Hepatocyte (in vitro differentiated cells): ENCODE measurements around the gene PPP3CA. TPM values are rescaled to one million over a fixed set of nuclear protein-coding genes. Genes with fewer than 3 reads are reported as not detected.

Source experiments
- DNase-seq: peaks from one replicate; pipeline ENCODE4 v3.0.0-alpha.2; 2016; ENCODE audit warnings: low spot score
- H2AFZ ChIP-seq: fragments of 200-600 bp; sonication (generic); 2 replicates; pipeline ENCODE4 v1.6.0; 2016; ENCODE audit warnings: antibody characterized with exemption, mild to moderate bottlenecking
- H3K27ac ChIP-seq: fragments of 200-600 bp; sonication (generic); 2 replicates; pipeline ENCODE4 v1.5.1; 2016; ENCODE audit warnings: mild to moderate bottlenecking
- H3K27me3 ChIP-seq: fragments of 200-600 bp; sonication (generic); 2 replicates; pipeline ENCODE4 v1.6.1; 2016
- H3K36me3 ChIP-seq: fragments of 200-600 bp; sonication (generic); replicated peaks from 2 replicates; pipeline ENCODE4 v1.5.1; 2016; ENCODE audit warnings: low read depth; ENCODE audit not compliant: insufficient read depth
- H3K4me1 ChIP-seq: fragments of 200-600 bp; sonication (generic); 2 replicates; pipeline ENCODE4 v1.5.1; 2016; ENCODE audit warnings: mild to moderate bottlenecking, moderate library complexity; ENCODE audit not compliant: insufficient read depth
- H3K4me2 ChIP-seq: fragments of 200-600 bp; sonication (generic); 2 replicates; pipeline ENCODE4 v1.6.0; 2016
- H3K4me3 ChIP-seq: fragments of 200-600 bp; sonication (generic); 2 replicates; pipeline ENCODE4 v1.5.1; 2016; ENCODE audit warnings: mild to moderate bottlenecking
- H3K79me2 ChIP-seq: fragments of 200-600 bp; sonication (generic); 2 replicates; pipeline ENCODE4 v1.6.0; 2017; ENCODE audit warnings: mild to moderate bottlenecking
- H3K9me2 ChIP-seq: fragments of 200-600 bp; sonication (generic); replicated peaks from 2 replicates; pipeline ENCODE4 v1.6.0; 2017; ENCODE audit warnings: mild to moderate bottlenecking; ENCODE audit not compliant: insufficient read depth
- H3K9me3 ChIP-seq: fragments of 200-600 bp; sonication (generic); 2 replicates; pipeline ENCODE4 v1.5.1; 2016; ENCODE audit warnings: low read depth, mild to moderate bottlenecking
- H4K20me1 ChIP-seq: fragments of 200-600 bp; sonication (generic); 2 replicates; pipeline ENCODE4 v1.6.0; 2016; ENCODE audit warnings: mild to moderate bottlenecking; ENCODE audit not compliant: insufficient read depth, poor library complexity, severe bottlenecking
- CTCF ChIP-seq: fragments of 200-600 bp; sonication (generic); IDR thresholded peaks from 2 replicates; pipeline ENCODE4 v1.5.1; 2016; ENCODE audit warnings: antibody characterized with exemption, mild to moderate bottlenecking; ENCODE audit not compliant: poor library complexity
- EZH2 ChIP-seq: fragments of 200-600 bp; sonication (generic); IDR thresholded peaks from 2 replicates; pipeline ENCODE4 v1.6.1; 2016; ENCODE audit warnings: antibody characterized with exemption, mild to moderate bottlenecking, borderline replicate concordance
- EZH2phosphoT487 ChIP-seq: fragments of 200-600 bp; sonication (generic); IDR thresholded peaks from one replicate; pipeline ENCODE4 v1.6.1; 2018; ENCODE audit warnings: antibody characterized with exemption, mild to moderate bottlenecking, low read depth, moderate library complexity; ENCODE audit not compliant: unreplicated experiment, severe bottlenecking
- WGBS: methylation state at CpG from one replicate; pipeline ENCODE4 v1.1.6; 2016; ENCODE audit warnings: low lambda C conversion rate; ENCODE audit errors: missing lambda C conversion rate; 5-methylcytosine and 5-hydroxymethylcytosine counted together
- polyA plus RNA-seq: library from polyadenylated mRNA; unstranded; fragments of >200 nt; fragmentation: Nextera tagmentation; extraction: Ambion mirVana; gene quantifications from 2 replicates; pipeline ENCODE4 v1.2.1, GENCODE V29; 2016
- total RNA-seq: library from RNA; depleted of rRNA; stranded (reverse); fragments of >200 nt; gene quantifications from 2 replicates; pipeline ENCODE4 v1.2.3, GENCODE V29; 2014

PPP3CA gene
- total and polyA plus RNA-seq, 2 experiments from 2014 or later = 12.9 to 49.5 TPM

- Histone ChIP-seq H3K27ac (no peak overlapping the region), H3K27me3 (no peaks in the 10 kb centered on the region), H3K4me2 (no peak overlapping the region), H2AFZ (no peak overlapping the region), H3K36me3 (no peaks in the 10 kb centered on the region), H4K20me1 (peaks cover 24% of the 10 kb centered on the region), H3K9me2 (no peaks in the 10 kb centered on the region), H3K79me2 (peaks cover 82% of the 10 kb centered on the region), H3K9me3 (no peaks in the 10 kb centered on the region), H3K4me1 (no peaks in the 10 kb centered on the region), H3K4me3 (no peak overlapping the region)
- TF ChIP-seq EZH2phosphoT487 = no peak
- no peak for TF ChIP-seq EZH2
- TF ChIP-seq CTCF = no peak
- 98% methylated on average over 3 of the region's 3 CpGs for WGBS
- DNase-seq = no peak
Measured at GRCh38 chr4:101290654-101291053, 56.7 kb downstream of the PPP3CA start.

- Histone ChIP-seq H3K27ac (no peak overlapping the region), H4K20me1 (peaks cover 26% of the 10 kb centered on the region), H2AFZ (no peak overlapping the region), H3K4me3 (no peak overlapping the region), H3K79me2 (peaks cover 87% of the 10 kb centered on the region), H3K36me3 (no peaks in the 10 kb centered on the region), H3K9me2 (no peaks in the 10 kb centered on the region), H3K9me3 (no peaks in the 10 kb centered on the region), H3K4me1 (no peaks in the 10 kb centered on the region), H3K27me3 (no peaks in the 10 kb centered on the region), H3K4me2 (no peak overlapping the region)
- TF ChIP-seq EZH2phosphoT487 (no peak), EZH2 (no peak), CTCF (no peak)
- DNase-seq = no peak
- 97% methylated on average over 2 of the region's 2 CpGs for WGBS
Measured at GRCh38 chr4:101289306-101289705, 58.0 kb downstream of the PPP3CA start.

GRCh38 chr4:101288365-101289145, 58.8 kb downstream of the PPP3CA start:
- H3K27ac ChIP-seq = no peak overlapping the region
- no peak overlapping the region for H3K4me3 ChIP-seq
- no peaks in the 10 kb centered on the region for H3K9me3 ChIP-seq
- 63% methylated on average over 3 of the region's 6 CpGs for WGBS
- peaks cover 22% of the 10 kb centered on the region for H4K20me1 ChIP-seq
- H3K27me3 ChIP-seq = no peaks in the 10 kb centered on the region
- no peaks in the 10 kb centered on the region for H3K4me1 ChIP-seq
- H3K79me2 ChIP-seq = peaks cover 87% of the 10 kb centered on the region
- DNase-seq = no peak
- TF ChIP-seq CTCF (no peak), EZH2 (no peak), EZH2phosphoT487 (no peak)
- H3K4me2 ChIP-seq = no peak overlapping the region
- no peaks in the 10 kb centered on the region for H3K36me3 ChIP-seq
- H3K9me2 ChIP-seq = no peaks in the 10 kb centered on the region
- no peak overlapping the region for H2AFZ ChIP-seq
